HG02885 (cell line): ENCODE results near the gene CHST6.
A peak's percentile ranks its signal among the peaks of the same experiment; 100 is the strongest.
"Not testable (repeated sequence)": the region's sequence is repeated elsewhere in the genome, so short reads cannot be mapped to it uniquely, and the experiment has no call there.

Source experiments
- ATAC-seq: cut with Tn5 transposase; IDR thresholded peaks from one replicate; pipeline ENCODE4 v1.9.1; 2021; ENCODE audit warnings: mild to moderate bottlenecking; ENCODE audit not compliant: unreplicated experiment, poor library complexity

CHST6 gene

GRCh38 chr16:75506107-75506506 lies 10.9 kb upstream of the CHST6 start:
- no peak for ATAC-seq

- no peak for ATAC-seq
These were observed 8.6 kb upstream of the CHST6 start for GRCh38 chr16:75503801-75504200.

- no peak for ATAC-seq
These were observed 7.8 kb upstream of the CHST6 start for GRCh38 chr16:75502916-75503605.

GRCh38 chr16:75501820-75502219 lies 6.6 kb upstream of the CHST6 start:
- not testable (repeated sequence) for ATAC-seq

- ATAC-seq: no peak
These were observed 6.1 kb upstream of the CHST6 start for GRCh38 chr16:75501359-75501758.

- not testable (repeated sequence) for ATAC-seq
These were observed 3.5 kb upstream of the CHST6 start for GRCh38 chr16:75498605-75499322.

- ATAC-seq: no peak
These were observed 2.3 kb upstream of the CHST6 start for GRCh38 chr16:75497558-75497957.

GRCh38 chr16:75494661-75495075 lies 573 bp downstream of the CHST6 start:
- ATAC-seq: no peak

GRCh38 chr16:75494184-75494583 lies 1.1 kb downstream of the CHST6 start:
- ATAC-seq: no peak

GRCh38 chr16:75491876-75492275 lies 3.4 kb downstream of the CHST6 start:
- ATAC-seq: no peak

GRCh38 chr16:75488322-75488721 lies 6.9 kb downstream of the CHST6 start:
- no peak for ATAC-seq

GRCh38 chr16:75486676-75487313 lies 8.4 kb downstream of the CHST6 start:
- peak; percentile 63 for ATAC-seq

GRCh38 chr16:75486014-75486675 lies 9.1 kb downstream of the CHST6 start:
- no peak for ATAC-seq

- peak; percentile 50 for ATAC-seq
These were observed 9.8 kb downstream of the CHST6 start for GRCh38 chr16:75485230-75486013.

GRCh38 chr16:75483222-75483621 lies 12.0 kb downstream of the CHST6 start:
- ATAC-seq: no peak

- ATAC-seq: no peak
These were observed 12.6 kb downstream of the CHST6 start for GRCh38 chr16:75482434-75483205.

GRCh38 chr16:75481475-75481874 lies 13.8 kb downstream of the CHST6 start:
- ATAC-seq: no peak

GRCh38 chr16:75479421-75479990 lies 15.7 kb downstream of the CHST6 start:
- no peak for ATAC-seq
